Heart left ventricle (tissue), 13 donors: Measurements from ENCODE around the gene PANX3.

Experiments
- POLR2A ChIP-seq, 2 donors: fragments of 450-650 bp; IDR thresholded peaks; one replicate each; pipeline ENCODE4 v1.6.1; 2017; ENCODE audit warnings: antibody characterized with exemption in 2 of 2, mild to moderate bottlenecking in 2 of 2, moderate library complexity in 2 of 2
- TF ChIP-seq, protein P1 (sequence below), 12 donors: fragments of 200-600 bp; sonication (generic) in 4 of 12; IDR thresholded peaks; one replicate each; pipeline versions ENCODE4 v1.5.0 to v1.8.0; 2018 to 2022; ENCODE audit warnings: antibody characterized with exemption in 12 of 12, mild to moderate bottlenecking in 5 of 12
- donor health status: ischemic (EF 13 %, LVEDD 7.1; RV severe dilation, severe dysfunction).
- donor health status: DM: no; HTN: yes; CAD: no.
- donor health status: DM: no; HTN: no; CAD: no.
- donor health status: ischemic (EF 25% LVEDD 6.9; RV normal size, moderate dysfunction).
- donor health status: ischemic (EF 25% LVEDD 5.7; RV mildly dilated, moderate dysfunction).
- donor health status: ischemic (EF 35%, LVEDD 5.7; RV mildly dilated, moderate dysfunction).
- donor health status: nonischemic (EF 11% LVEDD 7.7; RV severe dilation, severe dysfunction).
- donor health status: DM: yes; HTN: yes; CAD: no.
- donor health status: PGD.
- donor health status: ischemic (EF 29% LVEDD 5.4; RV normal size, mild dysfunction).
- donor health status: nonischemic (EF 23%, LVEDD 6.1; RV moderate dilation, normal function).

DNA sequence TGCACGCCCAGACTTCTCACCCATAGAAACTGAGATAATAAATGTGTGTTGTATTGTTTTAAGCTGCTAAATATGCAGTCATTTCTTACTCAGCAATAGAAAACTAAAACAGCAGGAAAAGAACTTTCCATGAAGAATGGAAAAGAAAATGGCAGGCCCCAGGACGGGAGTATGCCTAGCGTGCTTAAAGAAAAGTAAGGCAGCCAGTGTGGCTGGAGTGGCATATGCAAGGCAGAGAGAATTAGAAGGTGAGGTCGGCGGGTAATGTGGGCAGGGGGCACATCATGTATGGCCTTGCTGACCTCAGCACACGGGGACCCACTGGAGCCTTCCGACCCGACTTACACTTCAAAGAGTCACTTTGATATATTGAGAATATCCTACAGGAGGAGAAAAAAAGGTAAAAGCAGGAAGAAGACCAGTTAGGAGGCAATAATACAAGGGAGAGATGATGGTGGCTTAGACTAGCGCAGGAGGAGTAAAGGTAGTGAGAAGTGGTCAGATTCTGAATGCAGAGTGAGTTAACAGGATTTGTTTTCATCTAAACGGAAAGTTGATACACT is 31.9 kb downstream of the PANX3 start:
- TF ChIP-seq, protein P1, sequence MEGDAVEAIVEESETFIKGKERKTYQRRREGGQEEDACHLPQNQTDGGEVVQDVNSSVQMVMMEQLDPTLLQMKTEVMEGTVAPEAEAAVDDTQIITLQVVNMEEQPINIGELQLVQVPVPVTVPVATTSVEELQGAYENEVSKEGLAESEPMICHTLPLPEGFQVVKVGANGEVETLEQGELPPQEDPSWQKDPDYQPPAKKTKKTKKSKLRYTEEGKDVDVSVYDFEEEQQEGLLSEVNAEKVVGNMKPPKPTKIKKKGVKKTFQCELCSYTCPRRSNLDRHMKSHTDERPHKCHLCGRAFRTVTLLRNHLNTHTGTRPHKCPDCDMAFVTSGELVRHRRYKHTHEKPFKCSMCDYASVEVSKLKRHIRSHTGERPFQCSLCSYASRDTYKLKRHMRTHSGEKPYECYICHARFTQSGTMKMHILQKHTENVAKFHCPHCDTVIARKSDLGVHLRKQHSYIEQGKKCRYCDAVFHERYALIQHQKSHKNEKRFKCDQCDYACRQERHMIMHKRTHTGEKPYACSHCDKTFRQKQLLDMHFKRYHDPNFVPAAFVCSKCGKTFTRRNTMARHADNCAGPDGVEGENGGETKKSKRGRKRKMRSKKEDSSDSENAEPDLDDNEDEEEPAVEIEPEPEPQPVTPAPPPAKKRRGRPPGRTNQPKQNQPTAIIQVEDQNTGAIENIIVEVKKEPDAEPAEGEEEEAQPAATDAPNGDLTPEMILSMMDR (IDR thresholded peaks at IDR 0.05) = no peak
- TF ChIP-seq POLR2A (IDR thresholded peaks at IDR 0.05) = no peak
